ENCODE measurements around the gene KLK15. TPM values are rescaled to one million over a fixed set of nuclear protein-coding genes. Genes with fewer than 3 reads are reported as not detected.

The KLK15 gene, protein sequence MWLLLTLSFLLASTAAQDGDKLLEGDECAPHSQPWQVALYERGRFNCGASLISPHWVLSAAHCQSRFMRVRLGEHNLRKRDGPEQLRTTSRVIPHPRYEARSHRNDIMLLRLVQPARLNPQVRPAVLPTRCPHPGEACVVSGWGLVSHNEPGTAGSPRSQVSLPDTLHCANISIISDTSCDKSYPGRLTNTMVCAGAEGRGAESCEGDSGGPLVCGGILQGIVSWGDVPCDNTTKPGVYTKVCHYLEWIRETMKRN
- not detected in 2 replicates for total RNA-seq

DNA sequence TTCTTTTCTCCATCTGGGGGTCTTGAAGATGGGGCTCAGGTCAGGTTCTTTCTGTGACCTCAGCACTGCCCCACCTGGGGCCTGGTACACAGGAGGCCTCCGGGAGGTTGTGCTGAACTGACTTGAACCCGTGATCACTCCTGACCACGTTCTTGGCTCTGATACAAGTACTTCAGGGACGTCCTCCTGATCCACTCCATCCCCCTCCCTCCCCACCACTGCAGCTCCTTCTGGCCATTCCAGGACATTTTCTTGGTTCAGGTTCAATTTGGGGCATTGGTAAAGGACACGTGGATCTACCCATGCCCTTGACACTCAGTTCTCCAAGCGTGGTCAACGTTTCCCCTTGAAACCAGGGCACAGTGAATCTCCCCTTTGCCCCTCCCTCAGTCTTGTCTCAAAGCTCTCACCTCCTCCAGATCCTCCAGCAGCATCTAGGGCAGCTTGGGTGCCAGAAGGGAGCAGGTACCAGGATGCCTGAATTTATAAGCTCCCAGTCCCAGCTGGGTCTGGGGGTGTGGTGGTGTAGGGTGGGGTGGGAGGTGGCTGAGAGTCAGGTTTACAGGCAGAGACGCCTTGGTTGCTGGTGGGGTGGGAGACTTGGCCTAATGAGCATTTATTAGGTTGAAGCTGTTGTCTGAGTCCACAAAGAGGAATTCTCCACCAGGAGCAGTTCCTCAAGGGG lies at the start of gene KLK15:
TSS of gene KLK15 (minus strand) at position 458 of the 685 bp plus-strand sequence. CDS start 2,082 bp downstream, outside the sequence.
- DNase-seq (ENCODE audit: extremely low read depth, low read depth, low spot score): no peak

DNA sequence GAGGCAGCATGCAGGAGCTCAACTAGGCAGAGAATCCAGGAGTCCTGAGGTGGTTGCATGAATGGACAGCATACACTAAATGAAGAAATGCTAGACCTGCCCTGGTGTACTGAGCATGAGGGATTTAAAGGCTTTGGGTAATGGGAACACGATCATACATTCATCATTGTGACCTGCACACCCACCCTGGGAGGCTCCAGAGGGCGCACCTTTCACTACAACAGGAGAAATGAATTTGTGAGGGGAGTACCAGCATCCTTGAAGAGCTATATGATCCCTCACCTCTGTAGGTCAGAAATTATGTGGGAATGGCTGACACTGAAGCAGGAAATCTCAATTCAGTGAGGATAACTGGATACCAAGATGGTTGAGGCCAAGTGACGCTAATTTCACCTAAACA lies 48.8 kb upstream of the KLK15 start:
- DNase-seq (ENCODE audit: extremely low read depth, low read depth, low spot score): no peak

DNA sequence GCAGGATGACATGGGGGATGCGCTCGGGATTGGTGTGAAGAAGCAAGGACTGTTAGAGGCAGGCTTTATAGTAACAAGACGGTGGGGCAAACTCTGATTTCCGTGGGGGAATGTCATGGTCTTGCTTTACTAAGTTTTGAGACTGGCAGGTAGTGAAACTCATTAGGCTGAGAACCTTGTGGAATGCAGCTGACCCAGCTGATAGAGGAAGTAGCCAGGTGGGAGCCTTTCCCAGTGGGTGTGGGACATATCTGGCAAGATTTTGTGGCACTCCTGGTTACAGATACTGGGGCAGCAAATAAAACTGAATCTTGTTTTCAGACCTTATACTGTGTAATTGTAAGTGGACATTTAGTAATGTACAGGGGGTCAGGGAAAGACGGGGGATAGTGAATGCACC lies 46.9 kb upstream of the KLK15 start:
- DNase-seq (ENCODE audit: extremely low read depth, low read depth, low spot score): no peak

DNA sequence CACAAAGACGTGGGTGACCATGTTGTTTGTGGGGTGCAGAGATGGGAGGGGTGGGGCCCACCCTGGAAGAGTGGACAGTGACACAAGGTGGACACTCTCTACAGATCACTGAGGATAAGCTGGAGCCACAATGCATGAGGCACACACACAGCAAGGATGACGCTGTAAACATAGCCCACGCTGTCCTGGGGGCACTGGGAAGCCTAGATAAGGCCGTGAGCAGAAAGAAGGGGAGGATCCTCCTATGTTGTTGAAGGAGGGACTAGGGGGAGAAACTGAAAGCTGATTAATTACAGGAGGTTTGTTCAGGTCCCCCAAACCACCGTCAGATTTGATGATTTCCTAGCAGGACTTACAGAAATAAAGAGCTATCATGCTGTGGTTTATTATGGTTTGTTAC lies 45.5 kb upstream of the KLK15 start:
- DNase-seq (ENCODE audit: extremely low read depth, low read depth, low spot score): no peak

DNA sequence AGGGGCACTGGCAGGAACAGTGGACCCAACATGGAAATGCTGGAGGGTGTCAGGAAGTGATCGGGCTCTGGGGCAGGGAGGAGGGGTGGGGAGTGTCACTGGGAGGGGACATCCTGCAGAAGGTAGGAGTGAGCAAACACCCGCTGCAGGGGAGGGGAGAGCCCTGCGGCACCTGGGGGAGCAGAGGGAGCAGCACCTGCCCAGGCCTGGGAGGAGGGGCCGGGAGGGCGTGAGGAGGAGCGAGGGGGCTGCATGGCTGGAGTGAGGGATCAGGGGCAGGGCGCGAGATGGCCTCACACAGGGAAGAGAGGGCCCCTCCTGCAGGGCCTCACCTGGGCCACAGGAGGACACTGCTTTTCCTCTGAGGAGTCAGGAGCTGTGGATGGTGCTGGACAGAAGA lies 44.0 kb upstream of the KLK15 start:
- no peak for DNase-seq (ENCODE audit: extremely low read depth, low read depth, low spot score)

DNA sequence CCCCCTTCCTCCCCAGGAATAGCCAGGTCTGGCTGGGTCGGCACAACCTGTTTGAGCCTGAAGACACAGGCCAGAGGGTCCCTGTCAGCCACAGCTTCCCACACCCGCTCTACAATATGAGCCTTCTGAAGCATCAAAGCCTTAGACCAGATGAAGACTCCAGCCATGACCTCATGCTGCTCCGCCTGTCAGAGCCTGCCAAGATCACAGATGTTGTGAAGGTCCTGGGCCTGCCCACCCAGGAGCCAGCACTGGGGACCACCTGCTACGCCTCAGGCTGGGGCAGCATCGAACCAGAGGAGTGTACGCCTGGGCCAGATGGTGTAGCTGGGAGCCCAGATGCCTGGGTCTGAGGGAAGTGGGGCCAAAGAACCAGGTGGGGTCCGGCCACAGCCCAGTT lies 43.1 kb upstream of the KLK15 start:
- DNase-seq (ENCODE audit: extremely low read depth, low read depth, low spot score): no peak

DNA sequence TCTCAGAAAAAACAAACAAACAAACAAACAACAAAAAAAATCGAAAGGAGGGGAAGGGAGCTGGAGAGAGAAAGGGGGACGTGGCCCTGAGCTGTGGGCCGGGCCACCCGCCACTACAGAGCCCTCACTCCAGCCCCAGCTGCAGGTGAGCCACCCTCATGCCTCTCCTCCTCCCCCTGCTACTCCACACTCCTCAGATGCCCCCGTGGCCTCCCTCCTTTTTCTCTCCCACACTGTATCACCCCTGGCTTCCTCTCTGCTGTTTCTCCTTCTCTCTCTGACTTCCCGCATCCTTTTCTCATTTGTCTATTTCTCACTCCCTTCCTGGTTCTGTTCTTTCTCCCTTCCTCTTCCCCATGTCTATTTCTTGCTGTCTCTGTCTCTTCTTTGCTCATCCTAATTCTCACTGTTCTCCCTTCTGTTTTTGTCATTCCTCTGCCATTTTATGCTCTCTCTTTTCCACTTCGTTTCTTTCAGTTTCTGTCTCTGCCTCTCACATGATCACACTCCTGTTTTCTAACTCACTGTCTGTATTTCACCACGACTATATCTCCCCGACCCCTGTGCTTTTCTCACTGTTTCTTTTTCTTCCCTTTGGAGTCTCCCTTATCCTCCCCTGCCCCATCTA lies 42.5 kb upstream of the KLK15 start:
- DNase-seq (ENCODE audit: extremely low read depth, low read depth, low spot score): no peak

DNA sequence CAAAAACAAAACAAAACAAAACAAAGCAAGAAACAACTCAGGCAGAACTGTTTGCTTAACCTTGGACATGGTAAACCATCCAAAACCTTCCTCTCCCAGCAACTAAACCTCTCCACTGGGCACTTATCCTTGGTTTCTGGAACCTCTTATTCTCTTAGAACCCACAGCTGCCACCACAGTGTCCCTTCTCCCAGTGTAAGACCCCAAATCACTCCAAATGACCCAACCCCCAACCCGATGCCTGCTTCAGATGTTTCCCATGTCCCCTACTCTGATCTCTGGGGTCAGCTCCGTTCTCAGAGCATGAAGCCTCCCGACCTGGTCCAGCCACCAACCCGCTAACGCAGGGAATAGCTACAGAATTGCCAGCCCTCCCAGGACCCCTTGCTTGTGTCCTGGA lies 40.8 kb upstream of the KLK15 start:
- no peak for DNase-seq (ENCODE audit: extremely low read depth, low read depth, low spot score)

DNA sequence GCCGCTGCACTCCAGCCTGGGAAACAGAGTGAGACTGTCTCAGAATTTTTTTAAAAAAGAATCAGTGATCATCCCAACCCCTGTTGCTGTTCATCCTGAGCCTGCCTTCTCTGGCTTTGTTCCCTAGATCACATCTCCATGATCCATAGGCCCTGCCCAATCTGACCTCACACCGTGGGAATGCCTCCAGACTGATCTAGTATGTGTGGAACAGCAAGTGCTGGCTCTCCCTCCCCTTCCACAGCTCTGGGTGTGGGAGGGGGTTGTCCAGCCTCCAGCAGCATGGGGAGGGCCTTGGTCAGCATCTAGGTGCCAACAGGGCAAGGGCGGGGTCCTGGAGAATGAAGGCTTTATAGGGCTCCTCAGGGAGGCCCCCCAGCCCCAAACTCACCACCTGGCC lies 39.7 kb upstream of the KLK15 start, which contains the start of gene KLK2:
TSS of gene KLK2 (plus strand) at position 384 of the 400 bp plus-strand sequence. CDS start 35 bp downstream, outside the sequence.
- no peak for DNase-seq (ENCODE audit: extremely low read depth, low read depth, low spot score)

DNA sequence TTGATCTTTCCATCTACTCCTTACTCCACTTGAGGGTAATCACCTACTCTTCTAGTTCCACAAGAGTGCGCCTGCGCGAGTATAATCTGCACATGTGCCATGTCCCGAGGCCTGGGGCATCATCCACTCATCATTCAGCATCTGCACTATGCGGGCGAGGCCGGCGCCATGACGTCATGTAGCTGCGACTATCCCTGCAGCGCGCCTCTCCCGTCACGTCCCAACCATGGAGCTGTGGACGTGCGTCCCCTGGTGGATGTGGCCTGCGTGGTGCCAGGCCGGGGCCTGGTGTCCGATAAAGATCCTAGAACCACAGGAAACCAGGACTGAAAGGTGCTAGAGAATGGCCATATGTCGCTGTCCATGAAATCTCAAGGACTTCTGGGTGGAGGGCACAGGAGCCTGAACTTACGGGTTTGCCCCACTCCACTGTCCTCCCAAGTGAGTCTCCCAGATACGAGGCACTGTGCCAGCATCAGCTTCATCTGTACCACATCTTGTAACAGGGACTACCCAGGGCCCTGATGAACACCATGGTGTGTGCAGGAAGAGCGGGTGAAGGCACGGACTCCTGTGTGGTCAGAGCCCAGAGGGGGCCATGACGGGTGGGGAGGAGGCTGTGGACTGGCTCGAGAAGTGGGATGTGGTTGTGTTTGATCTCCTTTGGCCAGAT lies 37.2 kb upstream of the KLK15 start:
- DNase-seq (ENCODE audit: extremely low read depth, low read depth, low spot score): no peak

DNA sequence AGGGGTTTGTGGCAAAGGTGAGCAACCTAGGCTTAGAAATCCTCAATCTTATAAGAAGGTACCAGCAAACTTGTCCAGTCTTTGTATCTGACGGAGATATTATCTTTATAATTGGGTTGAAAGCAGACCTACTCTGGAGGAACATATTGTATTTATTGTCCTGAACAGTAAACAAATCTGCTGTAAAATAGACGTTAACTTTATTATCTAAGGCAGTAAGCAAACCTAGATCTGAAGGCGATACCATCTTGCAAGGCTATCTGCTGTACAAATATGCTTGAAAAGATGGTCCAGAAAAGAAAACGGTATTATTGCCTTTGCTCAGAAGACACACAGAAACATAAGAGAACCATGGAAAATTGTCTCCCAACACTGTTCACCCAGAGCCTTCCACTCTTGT lies 36.1 kb upstream of the KLK15 start:
- no peak for DNase-seq (ENCODE audit: extremely low read depth, low read depth, low spot score)

DNA sequence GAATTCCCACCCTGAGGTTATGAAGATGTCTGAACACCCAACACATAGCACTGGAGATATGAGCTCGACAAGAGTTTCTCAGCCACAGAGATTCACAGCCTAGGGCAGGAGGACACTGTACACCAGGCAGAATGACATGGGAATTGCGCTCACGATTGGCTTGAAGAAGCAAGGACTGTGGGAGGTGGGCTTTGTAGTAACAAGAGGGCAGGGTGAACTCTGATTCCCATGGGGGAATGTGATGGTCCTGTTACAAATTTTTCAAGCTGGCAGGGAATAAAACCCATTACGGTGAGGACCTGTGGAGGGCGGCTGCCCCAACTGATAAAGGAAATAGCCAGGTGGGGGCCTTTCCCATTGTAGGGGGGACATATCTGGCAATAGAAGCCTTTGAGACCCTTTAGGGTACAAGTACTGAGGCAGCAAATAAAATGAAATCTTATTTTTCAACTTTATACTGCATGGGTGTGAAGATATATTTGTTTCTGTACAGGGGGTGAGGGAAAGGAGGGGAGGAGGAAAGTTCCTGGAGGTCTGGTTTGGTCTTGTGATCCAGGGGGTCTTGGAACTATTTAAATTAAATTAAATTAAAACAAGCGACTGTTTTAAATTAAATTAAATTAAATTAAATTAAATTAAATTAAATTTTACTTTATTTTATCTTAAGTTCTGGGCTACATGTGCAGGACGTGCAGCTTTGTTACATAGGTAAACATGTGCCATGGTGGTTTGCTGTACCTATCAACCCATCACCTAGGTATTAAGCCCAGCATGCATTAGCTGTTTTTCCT lies 28.3 kb upstream of the KLK15 start:
- DNase-seq (ENCODE audit: extremely low read depth, low read depth, low spot score): no peak

DNA sequence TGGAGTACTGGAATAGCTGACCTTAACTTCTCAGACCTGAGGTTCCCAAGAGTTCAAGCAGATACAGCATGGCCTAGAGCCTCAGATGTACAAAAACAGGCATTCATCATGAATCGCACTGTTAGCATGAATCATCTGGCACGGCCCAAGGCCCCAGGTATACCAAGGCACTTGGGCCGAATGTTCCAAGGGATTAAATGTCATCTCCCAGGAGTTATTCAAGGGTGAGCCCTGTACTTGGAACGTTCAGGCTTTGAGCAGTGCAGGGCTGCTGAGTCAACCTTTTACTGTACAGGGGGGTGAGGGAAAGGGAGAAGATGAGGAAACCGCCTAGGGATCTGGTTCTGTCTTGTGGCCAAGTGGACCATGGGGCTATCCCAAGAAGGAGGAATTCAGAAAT lies 27.6 kb upstream of the KLK15 start:
- DNase-seq (ENCODE audit: extremely low read depth, low read depth, low spot score): no peak

DNA sequence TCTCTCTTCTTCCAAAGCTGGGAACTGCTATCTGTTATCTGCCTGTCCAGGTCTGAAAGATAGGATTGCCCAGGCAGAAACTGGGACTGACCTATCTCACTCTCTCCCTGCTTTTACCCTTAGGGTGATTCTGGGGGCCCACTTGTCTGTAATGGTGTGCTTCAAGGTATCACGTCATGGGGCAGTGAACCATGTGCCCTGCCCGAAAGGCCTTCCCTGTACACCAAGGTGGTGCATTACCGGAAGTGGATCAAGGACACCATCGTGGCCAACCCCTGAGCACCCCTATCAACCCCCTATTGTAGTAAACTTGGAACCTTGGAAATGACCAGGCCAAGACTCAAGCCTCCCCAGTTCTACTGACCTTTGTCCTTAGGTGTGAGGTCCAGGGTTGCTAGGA lies 26.5 kb upstream of the KLK15 start:
- no peak for DNase-seq (ENCODE audit: extremely low read depth, low read depth, low spot score)

DNA sequence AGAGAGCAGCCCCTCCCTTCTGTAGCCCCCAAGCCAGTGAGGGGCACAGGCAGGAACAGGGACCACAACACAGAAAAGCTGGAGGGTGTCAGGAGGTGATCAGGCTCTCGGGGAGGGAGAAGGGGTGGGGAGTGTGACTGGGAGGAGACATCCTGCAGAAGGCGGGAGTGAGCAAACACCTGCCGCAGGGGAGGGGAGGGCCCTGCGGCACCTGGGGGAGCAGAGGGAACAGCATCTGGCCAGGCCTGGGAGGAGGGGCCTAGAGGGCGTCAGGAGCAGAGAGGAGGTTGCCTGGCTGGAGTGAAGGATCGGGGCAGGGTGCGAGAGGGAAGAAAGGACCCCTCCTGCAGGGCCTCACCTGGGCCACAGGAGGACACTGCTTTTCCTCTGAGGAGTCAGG lies 25.5 kb upstream of the KLK15 start:
- no peak for DNase-seq (ENCODE audit: extremely low read depth, low read depth, low spot score)

DNA sequence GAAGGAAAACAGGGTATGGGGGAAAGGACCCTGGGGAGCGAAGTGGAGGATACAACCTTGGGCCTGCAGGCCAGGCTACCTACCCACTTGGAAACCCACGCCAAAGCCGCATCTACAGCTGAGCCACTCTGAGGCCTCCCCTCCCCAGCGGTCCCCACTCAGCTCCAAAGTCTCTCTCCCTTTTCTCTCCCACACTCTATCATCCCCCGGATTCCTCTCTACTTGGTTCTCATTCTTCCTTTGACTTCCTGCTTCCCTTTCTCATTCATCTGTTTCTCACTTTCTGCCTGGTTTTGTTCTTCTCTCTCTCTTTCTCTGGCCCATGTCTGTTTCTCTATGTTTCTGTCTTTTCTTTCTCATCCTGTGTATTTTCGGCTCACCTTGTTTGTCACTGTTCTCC lies 24.0 kb upstream of the KLK15 start:
- DNase-seq (ENCODE audit: extremely low read depth, low read depth, low spot score): no peak

DNA sequence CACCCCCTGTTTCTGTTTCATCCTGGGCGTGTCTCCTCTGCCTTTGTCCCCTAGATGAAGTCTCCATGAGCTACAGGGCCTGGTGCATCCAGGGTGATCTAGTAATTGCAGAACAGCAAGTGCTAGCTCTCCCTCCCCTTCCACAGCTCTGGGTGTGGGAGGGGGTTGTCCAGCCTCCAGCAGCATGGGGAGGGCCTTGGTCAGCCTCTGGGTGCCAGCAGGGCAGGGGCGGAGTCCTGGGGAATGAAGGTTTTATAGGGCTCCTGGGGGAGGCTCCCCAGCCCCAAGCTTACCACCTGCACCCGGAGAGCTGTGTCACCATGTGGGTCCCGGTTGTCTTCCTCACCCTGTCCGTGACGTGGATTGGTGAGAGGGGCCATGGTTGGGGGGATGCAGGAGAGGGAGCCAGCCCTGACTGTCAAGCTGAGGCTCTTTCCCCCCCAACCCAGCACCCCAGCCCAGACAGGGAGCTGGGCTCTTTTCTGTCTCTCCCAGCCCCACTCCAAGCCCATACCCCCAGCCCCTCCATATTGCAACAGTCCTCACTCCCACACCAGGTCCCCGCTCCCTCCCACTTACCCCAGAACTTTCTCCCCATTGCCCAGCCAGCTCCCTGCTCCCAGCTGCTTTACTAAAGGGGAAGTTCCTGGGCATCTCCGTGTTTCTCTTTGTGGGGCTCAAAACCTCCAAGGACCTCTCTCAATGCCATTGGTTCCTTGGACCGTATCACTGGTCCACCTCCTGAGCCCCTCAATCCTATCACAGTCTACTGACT lies 21.4 kb upstream of the KLK15 start, which contains the start of gene KLK3:
TSS of gene KLK3 (plus strand) at position 280 of the 775 bp plus-strand sequence. CDS start at position 321, 41 bp downstream.
- no peak for DNase-seq (ENCODE audit: extremely low read depth, low read depth, low spot score)

DNA sequence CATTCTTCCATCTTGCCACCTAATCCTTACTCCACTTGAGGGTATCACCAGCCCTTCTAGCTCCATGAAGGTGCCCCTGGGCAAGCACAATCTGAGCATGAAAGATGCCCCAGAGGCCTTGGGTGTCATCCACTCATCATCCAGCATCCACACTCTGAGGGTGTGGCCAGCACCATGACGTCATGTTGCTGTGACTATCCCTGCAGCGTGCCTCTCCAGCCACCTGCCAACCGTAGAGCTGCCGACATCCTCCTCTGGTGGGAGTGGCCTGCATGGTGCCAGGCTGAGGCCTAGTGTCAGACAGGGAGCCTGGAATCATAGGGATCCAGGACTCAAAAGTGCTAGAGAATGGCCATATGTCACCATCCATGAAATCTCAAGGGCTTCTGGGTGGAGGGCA lies 18.2 kb upstream of the KLK15 start:
- no peak for DNase-seq (ENCODE audit: extremely low read depth, low read depth, low spot score)

DNA sequence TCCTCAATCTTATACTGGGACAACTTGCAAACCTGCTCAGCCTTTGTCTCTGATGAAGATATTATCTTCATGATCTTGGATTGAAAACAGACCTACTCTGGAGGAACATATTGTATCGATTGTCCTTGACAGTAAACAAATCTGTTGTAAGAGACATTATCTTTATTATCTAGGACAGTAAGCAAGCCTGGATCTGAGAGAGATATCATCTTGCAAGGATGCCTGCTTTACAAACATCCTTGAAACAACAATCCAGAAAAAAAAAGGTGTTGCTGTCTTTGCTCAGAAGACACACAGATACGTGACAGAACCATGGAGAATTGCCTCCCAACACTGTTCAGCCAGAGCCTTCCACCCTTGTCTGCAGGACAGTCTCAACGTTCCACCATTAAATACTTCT lies 17.4 kb upstream of the KLK15 start:
- DNase-seq (ENCODE audit: extremely low read depth, low read depth, low spot score): no peak

Data from glomerular endothelial cell (primary cell).